Skin epidermis (tissue), 12 donors: Measurements from ENCODE around the gene GCLM.
A peak's percentile ranks its signal among the peaks of the same experiment; 100 is the strongest.
"Not testable (repeated sequence)": the region's sequence is repeated elsewhere in the genome, so short reads cannot be mapped to it uniquely, and the experiment has no call there.

ENCODE experiments used
- H3K27ac ChIP-seq, 21 experiments: fragments of 200-600 bp; sonication (generic) in 11 of 21; one replicate each; pipeline ENCODE4 v1.5.0; 2020; ENCODE audit warnings: mild to moderate bottlenecking in 3 of 21, inconsistent platforms in 2 of 21, moderate library complexity in 2 of 21
- H3K4me3 ChIP-seq, 7 experiments: fragments of 200-600 bp; sonication (generic) in 2 of 7; one replicate each; pipeline ENCODE4 v1.5.0; 2020; ENCODE audit warnings: inconsistent platforms in 2 of 7, mild to moderate bottlenecking in 2 of 7, moderate library complexity in 1 of 7

Gene GCLM

GRCh38 chr1:93900723-93901504 is 8.3 kb downstream of the GCLM start:
- H3K27ac ChIP-seq, result no peak overlapping the region
- no peak overlapping the region for H3K4me3 ChIP-seq

- Histone ChIP-seq H3K27ac (no peak overlapping the region), H3K4me3 (no peak overlapping the region)
Measured at GRCh38 chr1:93899543-93900207, 9.6 kb downstream of the GCLM start.

- H3K27ac ChIP-seq, result no peak overlapping the region
- H3K4me3 ChIP-seq, result no peak overlapping the region
Measured at GRCh38 chr1:93888900-93889299, 20.3 kb downstream of the GCLM start.

GRCh38 chr1:93882269-93882668 is 27.0 kb downstream of the GCLM start:
- no peak overlapping the region for H3K27ac ChIP-seq
- H3K4me3 ChIP-seq, result no peak overlapping the region

- no peak overlapping the region for H3K4me3 ChIP-seq
- H3K27ac ChIP-seq, result no peak overlapping the region
Measured at GRCh38 chr1:93880731-93881130, 28.5 kb downstream of the GCLM start.

GRCh38 chr1:93878889-93879586 is 30.2 kb downstream of the GCLM start, which contains the start of gene DNTTIP2:
Gene DNTTIP2 (minus strand): TSS chr1:93879206. CDS start chr1:93879148, 58 bp downstream.
- Histone ChIP-seq H3K27ac (peak within 1 kb of the TSS; percentile 63 to 99 (median 94)), H3K4me3 (peak within 1 kb of the TSS; percentile 66 to 98 (median 87))

GRCh38 chr1:93878501-93878888 is 30.7 kb downstream of the GCLM start:
- peak overlapping the region; percentile 63 to 99 (median 94) for H3K27ac ChIP-seq
- peak overlapping the region; percentile 66 to 98 (median 87) for H3K4me3 ChIP-seq

- Histone ChIP-seq H3K4me3 (peak overlapping the region in 3 of 7 experiments; percentile 85 to 98 (median 89)), H3K27ac (peak overlapping the region in 6 of 21 experiments; percentile 9 to 99 (median 96))
Measured at GRCh38 chr1:93877529-93877928, 31.7 kb downstream of the GCLM start.

- H3K4me3 ChIP-seq, result no peak overlapping the region
- no peak overlapping the region for H3K27ac ChIP-seq
Measured at GRCh38 chr1:93876244-93876643, 33.0 kb downstream of the GCLM start.

- Histone ChIP-seq H3K4me3 (no peak overlapping the region), H3K27ac (no peak overlapping the region)
Measured at GRCh38 chr1:93874025-93874651, 35.1 kb downstream of the GCLM start.

GRCh38 chr1:93871366-93871765 is 37.9 kb downstream of the GCLM start:
- H3K4me3 ChIP-seq, result no peak overlapping the region

GRCh38 chr1:93869653-93870052 is 39.6 kb downstream of the GCLM start:
- Histone ChIP-seq H3K27ac (no peak overlapping the region), H3K4me3 (no peak overlapping the region)

More at GRCh38 chr1:93871366-93871765, 37.9 kb downstream of the GCLM start:
- H3K27ac ChIP-seq, result no peak overlapping the region

- H3K27ac ChIP-seq, H3K4me3 ChIP-seq: not testable (repeated sequence)
Measured at GRCh38 chr1:93868492-93868891, 40.7 kb downstream of the GCLM start.

- Histone ChIP-seq H3K27ac (no peak overlapping the region), H3K4me3 (no peak overlapping the region)
Measured at GRCh38 chr1:93865253-93865652, 44.0 kb downstream of the GCLM start.

GRCh38 chr1:93864175-93864574 is 45.1 kb downstream of the GCLM start:
- no peak overlapping the region for H3K27ac ChIP-seq
- no peak overlapping the region for H3K4me3 ChIP-seq

- H3K27ac ChIP-seq, H3K4me3 ChIP-seq: not testable (repeated sequence)
Measured at GRCh38 chr1:93857653-93858052, 51.6 kb downstream of the GCLM start.

- not testable (repeated sequence) for H3K4me3 ChIP-seq, H3K27ac ChIP-seq
Measured at GRCh38 chr1:93855983-93856382, 53.2 kb downstream of the GCLM start.

- no peak overlapping the region for H3K27ac ChIP-seq
- H3K4me3 ChIP-seq, result no peak overlapping the region
Measured at GRCh38 chr1:93853940-93854339, 55.3 kb downstream of the GCLM start.

GRCh38 chr1:93851878-93852277 is 57.4 kb downstream of the GCLM start:
- no peak overlapping the region for H3K27ac ChIP-seq
- H3K4me3 ChIP-seq, result no peak overlapping the region

GRCh38 chr1:93851327-93851712 is 57.9 kb downstream of the GCLM start:
- H3K27ac ChIP-seq, result no peak overlapping the region
- H3K4me3 ChIP-seq, result no peak overlapping the region
